Measurements from ENCODE around the gene GNAL. TPM values are rescaled to one million over a fixed set of nuclear protein-coding genes. Genes with fewer than 3 reads are reported as not detected.

Gene GNAL
- total and polyA plus RNA-seq, 2 of the 4 experiments (the other 2 are of a cell fraction), result 0.15 to 0.36 TPM

DNA sequence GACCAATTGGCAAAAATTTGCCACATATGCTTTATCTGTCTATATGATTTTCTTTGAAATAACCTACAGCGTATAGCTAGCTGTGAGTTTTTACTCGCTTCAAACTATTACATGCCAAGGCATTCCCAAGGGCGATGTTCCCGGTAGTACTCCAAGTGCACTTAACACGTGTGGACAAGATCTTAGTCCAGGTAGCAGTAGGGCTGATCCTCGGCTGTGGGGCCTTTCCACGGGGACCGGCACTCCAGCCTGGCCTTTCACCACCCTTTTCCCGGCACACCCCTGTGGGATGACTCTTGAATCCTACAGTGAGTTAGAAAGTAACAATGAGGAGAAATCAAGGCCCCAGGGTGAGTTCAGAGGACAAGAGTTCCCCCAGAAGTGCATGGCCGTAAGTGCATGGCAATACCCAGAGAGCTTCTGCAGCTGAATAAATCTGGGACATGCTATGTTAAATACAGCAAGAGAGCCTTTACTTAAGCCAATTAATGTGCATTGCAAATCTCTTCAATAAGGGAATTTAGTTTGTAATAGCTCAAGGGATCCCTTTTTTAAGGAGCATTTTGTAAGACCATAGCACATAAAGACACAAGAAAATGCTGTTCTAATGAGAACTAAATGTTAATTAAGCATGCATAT, 188.6 kb downstream of the GNAL start:
- H4K5ac ChIP-seq (ENCODE audit: low read depth, low read length), result no peak overlapping the region
- H3K9ac ChIP-seq (ENCODE audit: low read depth, low read length), result no peak overlapping the region
- ChIA-PET POLR2A (ENCODE audit: unreplicated experiment) (no interaction called here), CTCF (no interaction called here)
- H4K8ac ChIP-seq (ENCODE audit: low read depth in 2 of 2, low read length in 2 of 2), result no peak overlapping the region
- ATAC-seq (ENCODE audit: low read depth) (no peak), DNase-seq (no peak)
- H3K36me3 ChIP-seq (ENCODE audit: control insufficient read depth, insufficient read depth, low read length), result peaks cover 2% of the 10 kb centered on the region; the same call in 1 of the 2 replicates
- no peaks in the 10 kb centered on the region for H3K4me1 ChIP-seq (ENCODE audit: control insufficient read depth, insufficient read depth, low read length)
- no peak overlapping the region for H4K91ac ChIP-seq (ENCODE audit: insufficient read depth, low read depth, low read length)
- no peak overlapping the region for H2BK5ac ChIP-seq (ENCODE audit: low read depth, low read length, poor library complexity, severe bottlenecking)
- H2BK20ac ChIP-seq (ENCODE audit: low read depth, low read length), result no peak overlapping the region
- no peak overlapping the region for H3K14ac ChIP-seq (replicated peaks; ENCODE audit: low read depth, low read length)
- in situ Hi-C loops (cut with MboI; ENCODE audit: low sequenced_read_pairs) (no loop called here), dilution Hi-C loops (cut with HindIII; ENCODE audit: low sequenced_read_pairs, unreplicated experiment) (no loop called here), intact Hi-C loops (cut with micrococcal nuclease) (no loop called here)
- no peak overlapping the region for H2AFZ ChIP-seq (replicated peaks; ENCODE audit: low read length, poor library complexity)
- H2AK9ac ChIP-seq (replicated peaks; ENCODE audit: low read depth, low read length, poor library complexity), result no peak overlapping the region
- WGBS, 2 experiments (ENCODE audit: extremely low coverage in 2 of 2, insufficient read length in 1 of 2), result 83% methylated on average over 1 of the region's 10 CpGs; no CpG with 5 or more reads in 1 of the 2 experiments
- H3K27ac ChIP-seq (ENCODE audit: insufficient read depth, low read length), result no peak overlapping the region
- no peak overlapping the region for H3K4me3 ChIP-seq (ENCODE audit: insufficient read depth, low read depth, low read length)
- H2BK120ac ChIP-seq (ENCODE audit: low read depth, low read length), result no peak overlapping the region
- no peaks in the 10 kb centered on the region for H3K27me3 ChIP-seq (ENCODE audit: control insufficient read depth, insufficient read depth, low read length)
- no peak for TF ChIP-seq CHD1 (IDR thresholded peaks at IDR 0.05; ENCODE audit: low read depth, low read length)
- H2AK5ac ChIP-seq (ENCODE audit: low read depth, low read length), result no peak overlapping the region
- no peak overlapping the region for H2BK15ac ChIP-seq (ENCODE audit: low read depth, low read length)
- no peak overlapping the region for H3K18ac ChIP-seq (ENCODE audit: low read depth, low read length)
- no peaks in the 10 kb centered on the region for H4K20me1 ChIP-seq (ENCODE audit: insufficient read depth, low read length)
- no TSS peak for BruUV-seq (replicated peaks)
- H3K9me3 ChIP-seq (ENCODE audit: control insufficient read depth, insufficient read depth, low read length), result no peaks in the 10 kb centered on the region
- H3K4ac ChIP-seq (ENCODE audit: low read depth, low read length), result no peak overlapping the region
- H3K23ac ChIP-seq (ENCODE audit: low read depth, low read length), result no peak overlapping the region
- H3K4me2 ChIP-seq (ENCODE audit: low read depth, low read length), result no peak overlapping the region
- H3K9me1 ChIP-seq (ENCODE audit: insufficient read depth, low read length), result 0 out of 2 replicates have a peak, but pooled peaks cover 4% of the 10 kb centered on the region
- H3K56ac ChIP-seq (ENCODE audit: extremely low read depth, insufficient read depth, low read length), result no peak overlapping the region
- no peaks in the 10 kb centered on the region for H3K79me1 ChIP-seq (ENCODE audit: low read depth in 1 of 2, low read length in 2 of 2)
